Neural cell (in vitro differentiated cells): ENCODE measurements around the gene TMTC1. TPM values are rescaled to one million over a fixed set of nuclear protein-coding genes. Genes with fewer than 3 reads are reported as not detected.

Source experiments
- H2AFZ ChIP-seq: fragments of 200-600, 300-800 bp; sonication (generic), shearing (Covaris generic); 2 replicates; pipeline ENCODE4 v1.6.0; 2014; ENCODE audit warnings: low read depth, mild to moderate bottlenecking, antibody characterized with exemption, low read length, moderate library complexity
- H3F3A ChIP-seq: fragments of 200-600 bp; shearing (Covaris generic); 2 replicates; pipeline ENCODE4 v1.6.1; 2016; ENCODE audit warnings: mild to moderate bottlenecking, moderate library complexity, mixed read lengths, antibody characterized with exemption, low read length; ENCODE audit not compliant: insufficient read depth, poor library complexity, severe bottlenecking
- H3K27ac ChIP-seq: fragments of 200-600, 300-800 bp; sonication (generic), shearing (Covaris generic); 2 replicates; pipeline ENCODE4 v1.5.1; 2014; ENCODE audit warnings: mild to moderate bottlenecking, low read length, moderate library complexity
- H3K27me3 ChIP-seq: fragments of 300-800, 200-600 bp; sonication (generic), shearing (Covaris generic); 2 replicates; pipeline ENCODE4 v1.6.0; 2014; ENCODE audit warnings: mild to moderate bottlenecking, low read depth, low read length, moderate library complexity; ENCODE audit not compliant: insufficient read depth
- H3K36me3 ChIP-seq: fragments of 300-800, 200-600 bp; sonication (generic), shearing (Covaris generic); 2 replicates; pipeline ENCODE4 v1.5.1; 2014; ENCODE audit warnings: mild to moderate bottlenecking, antibody characterized with exemption, low read length, moderate library complexity; ENCODE audit not compliant: insufficient read depth
- H3K4me2 ChIP-seq: fragments of 300-800, 200-600 bp; sonication (generic), shearing (Covaris generic); 2 replicates; pipeline ENCODE4 v1.6.0; 2014; ENCODE audit warnings: mild to moderate bottlenecking, low read length
- H3K4me3 ChIP-seq: fragments of 300-800, 200-600 bp; sonication (generic), shearing (Covaris generic); 2 replicates; pipeline ENCODE4 v1.5.1; 2014; ENCODE audit warnings: mild to moderate bottlenecking, low read length, moderate library complexity
- H3K79me2 ChIP-seq: fragments of 200-600 bp; shearing (Covaris generic); replicated peaks from 2 replicates; pipeline ENCODE4 v1.6.0; 2014; ENCODE audit warnings: mild to moderate bottlenecking, low read length, moderate library complexity; ENCODE audit not compliant: insufficient read depth
- H3K9ac ChIP-seq: fragments of 300-800, 200-600 bp; sonication (generic), shearing (Covaris generic); 2 replicates; pipeline ENCODE4 v1.6.1; 2016; ENCODE audit warnings: mild to moderate bottlenecking, low read length, mixed read lengths
- H3K9me2 ChIP-seq: fragments of 200-600 bp; shearing (Covaris generic); 2 replicates; pipeline ENCODE4 v1.6.1; 2016; ENCODE audit warnings: mild to moderate bottlenecking, low read length, mixed read lengths; ENCODE audit not compliant: insufficient read depth
- H3K9me3 ChIP-seq: fragments of 200-600, 300-800 bp; sonication (generic), shearing (Covaris generic); 2 replicates; pipeline ENCODE4 v1.6.1; 2016; ENCODE audit warnings: mild to moderate bottlenecking, mixed run types, low read length, moderate library complexity, mixed read lengths
- H4K20me1 ChIP-seq: fragments of 200-600 bp; shearing (Covaris generic); 2 replicates; pipeline ENCODE4 v1.6.1; 2016; ENCODE audit warnings: mild to moderate bottlenecking, mixed run types; ENCODE audit not compliant: insufficient read depth
- CTCF ChIP-seq: fragments of 450-650 bp; IDR thresholded peaks from 2 replicates; pipeline ENCODE4 v1.5.1; 2014; ENCODE audit warnings: antibody characterized with exemption, mild to moderate bottlenecking, moderate library complexity; ENCODE audit not compliant: poor library complexity, severe bottlenecking
- EP300 ChIP-seq: fragments of 450-650 bp; conservative IDR thresholded peaks from 2 replicates; pipeline ENCODE4 v1.6.1; 2014; ENCODE audit warnings: antibody characterized with exemption, mild to moderate bottlenecking, moderate library complexity; ENCODE audit not compliant: poor library complexity, severe bottlenecking
- EZH2 ChIP-seq: fragments of 200-600, 300-800 bp; shearing (Covaris generic), sonication (generic); IDR thresholded peaks from 2 replicates; pipeline ENCODE4 v1.6.1; 2014; ENCODE audit warnings: antibody characterized with exemption, low read length, borderline replicate concordance, mild to moderate bottlenecking; ENCODE audit not compliant: insufficient read depth, poor library complexity, severe bottlenecking
- MXI1 ChIP-seq: fragments of 450-650 bp; conservative IDR thresholded peaks from 2 replicates; pipeline ENCODE4 v1.6.1; 2014; ENCODE audit warnings: antibody characterized with exemption, mild to moderate bottlenecking; ENCODE audit not compliant: poor library complexity, severe bottlenecking
- POLR2AphosphoS5 ChIP-seq: IDR thresholded peaks from 2 replicates; pipeline ENCODE4 v1.6.1; 2012
- RAD21 ChIP-seq: fragments of 450-650 bp; conservative IDR thresholded peaks from 2 replicates; pipeline ENCODE4 v1.6.1; 2014; ENCODE audit warnings: antibody characterized with exemption, mild to moderate bottlenecking, moderate library complexity
- REST ChIP-seq: IDR thresholded peaks from 2 replicates; pipeline ENCODE4 v1.6.1; 2012; ENCODE audit warnings: borderline replicate concordance
- SMC3 ChIP-seq: fragments of 450-650 bp; conservative IDR thresholded peaks from 2 replicates; pipeline ENCODE4 v1.6.1; 2014; ENCODE audit warnings: antibody characterized with exemption, mild to moderate bottlenecking, moderate library complexity; ENCODE audit not compliant: poor library complexity
- TAF1 ChIP-seq: IDR thresholded peaks from 2 replicates; pipeline ENCODE4 v1.6.1; 2012; ENCODE audit warnings: low read depth
- polyA plus RNA-seq: library from polyadenylated mRNA; depleted of rRNA; stranded (reverse); fragments of >200 nt; gene quantifications from 2 replicates; pipeline ENCODE4 v1.2.3, GENCODE V29; 2014

Gene TMTC1
- polyA plus RNA-seq, 1 donor from 2014 or later, result 10.0 TPM

DNA sequence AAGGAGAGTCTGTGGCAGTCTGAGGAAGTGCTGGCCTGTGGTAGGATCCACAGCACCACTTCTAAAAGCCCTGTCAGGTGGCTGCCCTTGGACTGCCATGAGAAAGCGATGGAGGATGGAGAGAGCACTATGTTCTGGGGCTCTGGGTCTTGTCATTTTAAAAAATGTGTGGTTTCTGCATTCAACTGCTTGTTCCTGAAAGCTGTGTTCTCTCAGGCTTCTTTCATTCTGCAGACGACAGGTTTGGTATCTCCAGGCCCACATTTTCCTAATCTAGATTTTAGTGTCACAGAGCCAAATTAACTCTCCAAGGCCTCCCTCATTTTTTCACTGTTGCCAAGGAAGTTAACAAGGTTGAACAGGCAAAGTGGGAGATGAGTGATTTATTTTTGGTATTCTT is 296.8 kb downstream of the TMTC1 start:
- Histone ChIP-seq H3K9ac (no peak overlapping the region), H4K20me1 (no peaks in the 10 kb centered on the region), H3K9me3 (no peaks in the 10 kb centered on the region), H3K27ac (no peak overlapping the region), H3K9me2 (no peaks in the 10 kb centered on the region), H3K4me3 (no peak overlapping the region), H2AFZ (no peak overlapping the region), H3F3A (no peaks in the 10 kb centered on the region), H3K4me2 (no peak overlapping the region), H3K27me3 (no peaks in the 10 kb centered on the region), H3K79me2 (no peaks in the 10 kb centered on the region), H3K36me3 (no peaks in the 10 kb centered on the region)
- TF ChIP-seq CTCF (no peak), MXI1 (no peak), EP300 (no peak), TAF1 (no peak)

DNA sequence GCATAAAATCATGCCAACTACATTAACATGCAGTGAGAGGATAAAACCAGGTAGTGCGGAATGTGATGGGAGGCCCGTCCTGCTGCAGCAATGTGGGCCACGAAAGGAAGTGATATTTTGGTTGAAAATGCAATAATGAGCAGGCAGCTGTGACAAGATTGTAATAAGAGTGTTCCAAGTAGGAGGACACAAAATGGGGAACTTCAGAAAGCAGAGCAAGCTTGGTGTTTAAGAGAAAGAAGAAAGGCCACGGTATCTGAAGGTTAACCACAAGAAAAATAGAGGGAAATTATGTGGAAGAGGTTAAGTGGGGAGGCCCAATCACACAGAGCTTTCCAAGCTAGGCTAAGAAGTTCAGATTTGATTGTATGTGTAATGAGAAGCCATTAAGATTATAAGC is 320.5 kb downstream of the TMTC1 start:
- no peak overlapping the region for H2AFZ ChIP-seq
- no peaks in the 10 kb centered on the region for H3K9me2 ChIP-seq
- H3K27ac ChIP-seq, result no peak overlapping the region
- H3K79me2 ChIP-seq, result no peaks in the 10 kb centered on the region
- H3K4me2 ChIP-seq, result no peak overlapping the region
- H3K36me3 ChIP-seq, result no peaks in the 10 kb centered on the region
- no peak overlapping the region for H3K9ac ChIP-seq
- no peaks in the 10 kb centered on the region for H3K27me3 ChIP-seq
- no peaks in the 10 kb centered on the region for H3K9me3 ChIP-seq
- H3K4me3 ChIP-seq, result no peak overlapping the region
- TF ChIP-seq RAD21 (no peak), MXI1 (no peak), EP300 (no peak), EZH2 (no peak), SMC3 (no peak), POLR2AphosphoS5 (no peak), CTCF (no peak), REST (no peak)
- H3F3A ChIP-seq, result no peaks in the 10 kb centered on the region
- no peaks in the 10 kb centered on the region for H4K20me1 ChIP-seq
